ENCODE data around the gene FCER1G. TPM values are rescaled to one million over a fixed set of nuclear protein-coding genes. Genes with fewer than 3 reads are reported as not detected.

FCER1G gene
- polyA plus RNA-seq, 6 donors from 2014 or later = 4.9 to 28.0 (median 12.4) TPM

Other genes starting within 250 kb of the FCER1G start
- gene F11R, start 194.1 kb upstream of the FCER1G start, polyA plus RNA-seq (ENCODE audit: low read depth in 6 of 6) = 1 to 10 TPM; 5.2 to 9.2 (median 6.7) TPM
- 100 to 1,000 TPM; 477 to 790 (median 657) TPM for gene TSTD1, start 176.3 kb upstream of the FCER1G start, polyA plus RNA-seq (ENCODE audit: low read depth in 6 of 6)
- 10 to 100 TPM in 3 of 6 donors, 1 to 10 TPM in 3; 4.4 to 23.9 (median 9.7) TPM for gene USF1, start 169.3 kb upstream of the FCER1G start, polyA plus RNA-seq (ENCODE audit: low read depth in 6 of 6)
- gene ARHGAP30, start 145.4 kb upstream of the FCER1G start, polyA plus RNA-seq (ENCODE audit: low read depth in 6 of 6) = 100 to 1,000 TPM in 1 of 6 donors, 10 to 100 TPM in 5; 42.4 to 154 (median 82.6) TPM
- gene NECTIN4, start 125.7 kb upstream of the FCER1G start, polyA plus RNA-seq (ENCODE audit: low read depth in 6 of 6) = not detected
- gene KLHDC9, start 116.9 kb upstream of the FCER1G start, polyA plus RNA-seq (ENCODE audit: low read depth in 6 of 6) = 1 to 10 TPM in 5 of 6 donors, not detected in 1; 1.3 to 4.4 (median 2.3) TPM
- gene PFDN2, start 97.3 kb upstream of the FCER1G start, polyA plus RNA-seq (ENCODE audit: low read depth in 6 of 6) = 10 to 100 TPM; 64.0 to 93.7 (median 88.7) TPM
- gene NIT1, start 97.2 kb upstream of the FCER1G start, polyA plus RNA-seq (ENCODE audit: low read depth in 6 of 6) = 10 to 100 TPM; 21.3 to 30.1 (median 25.6) TPM
- 10 to 100 TPM; 36.4 to 55.3 (median 39.2) TPM for gene DEDD, start 82.6 kb upstream of the FCER1G start, polyA plus RNA-seq (ENCODE audit: low read depth in 6 of 6)
- gene UFC1, start 61.3 kb upstream of the FCER1G start, polyA plus RNA-seq (ENCODE audit: low read depth in 6 of 6) = 100 to 1,000 TPM; 119 to 151 (median 133) TPM
- gene USP21, start 55.8 kb upstream of the FCER1G start, polyA plus RNA-seq (ENCODE audit: low read depth in 6 of 6) = 10 to 100 TPM; 13.1 to 33.0 (median 18.5) TPM
- gene PPOX, start 48.9 kb upstream of the FCER1G start, polyA plus RNA-seq (ENCODE audit: low read depth in 6 of 6) = 10 to 100 TPM; 12.7 to 20.3 (median 14.0) TPM
- 10 to 100 TPM; 37.8 to 51.6 (median 45.6) TPM for gene B4GALT3, start 37.8 kb upstream of the FCER1G start, polyA plus RNA-seq (ENCODE audit: low read depth in 6 of 6)
- gene ADAMTS4, start 16.2 kb upstream of the FCER1G start, polyA plus RNA-seq (ENCODE audit: low read depth in 6 of 6) = under 1 TPM in 1 of 6 donors, not detected in 5; 0.03 TPM
- gene NDUFS2, start 12.9 kb upstream of the FCER1G start, polyA plus RNA-seq (ENCODE audit: low read depth in 6 of 6) = 10 to 100 TPM; 66.1 to 98.8 (median 87.7) TPM
- gene APOA2, start 8.3 kb downstream of the FCER1G start, polyA plus RNA-seq (ENCODE audit: low read depth in 6 of 6) = not detected
- 1 to 10 TPM; 1.5 to 5.8 (median 4.4) TPM for gene TOMM40L, start 10.8 kb downstream of the FCER1G start, polyA plus RNA-seq (ENCODE audit: low read depth in 6 of 6)
- not detected for gene NR1I3, start 22.9 kb downstream of the FCER1G start, polyA plus RNA-seq (ENCODE audit: low read depth in 6 of 6)
- gene PCP4L1, start 43.5 kb downstream of the FCER1G start, polyA plus RNA-seq (ENCODE audit: low read depth in 6 of 6) = not detected
- gene MPZ, start 94.7 kb downstream of the FCER1G start, polyA plus RNA-seq (ENCODE audit: low read depth in 6 of 6) = not detected
- 100 to 1,000 TPM; 186 to 393 (median 238) TPM for gene SDHC, start 99.1 kb downstream of the FCER1G start, polyA plus RNA-seq (ENCODE audit: low read depth in 6 of 6)
- not detected for gene CFAP126, start 152.6 kb downstream of the FCER1G start, polyA plus RNA-seq (ENCODE audit: low read depth in 6 of 6)